A204.1 (cell line): ENCODE results near the gene TNFSF4.
"Not testable (repeated sequence)": the region's sequence is repeated elsewhere in the genome, so short reads cannot be mapped to it uniquely, and the experiment has no call there.

Experiments used
- FAIRE-seq: peaks from 2 replicates; lab custom pipeline; 2012; peaks lifted over from hg19 to GRCh38; lab: Jason Lieb, UNC

Gene TNFSF4

DNA sequence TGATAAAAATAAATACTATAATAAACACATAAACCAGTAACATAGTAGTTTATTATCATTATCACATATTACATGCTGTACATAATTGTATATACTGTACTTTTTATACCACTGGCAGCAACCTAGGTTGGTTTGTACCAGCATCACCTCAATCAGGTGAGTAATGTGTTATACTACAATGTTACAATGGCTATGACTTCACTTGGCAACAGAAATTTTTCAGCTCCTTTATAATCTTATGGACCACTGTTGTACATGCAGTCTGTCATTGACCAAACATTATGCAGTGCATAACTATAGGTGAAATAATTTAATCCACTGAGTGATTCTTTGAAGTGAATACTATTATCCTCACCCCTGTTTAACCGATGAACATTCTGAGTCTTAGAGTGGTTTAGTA is 44.5 kb downstream of the TNFSF4 start:
- no peak for FAIRE-seq

DNA sequence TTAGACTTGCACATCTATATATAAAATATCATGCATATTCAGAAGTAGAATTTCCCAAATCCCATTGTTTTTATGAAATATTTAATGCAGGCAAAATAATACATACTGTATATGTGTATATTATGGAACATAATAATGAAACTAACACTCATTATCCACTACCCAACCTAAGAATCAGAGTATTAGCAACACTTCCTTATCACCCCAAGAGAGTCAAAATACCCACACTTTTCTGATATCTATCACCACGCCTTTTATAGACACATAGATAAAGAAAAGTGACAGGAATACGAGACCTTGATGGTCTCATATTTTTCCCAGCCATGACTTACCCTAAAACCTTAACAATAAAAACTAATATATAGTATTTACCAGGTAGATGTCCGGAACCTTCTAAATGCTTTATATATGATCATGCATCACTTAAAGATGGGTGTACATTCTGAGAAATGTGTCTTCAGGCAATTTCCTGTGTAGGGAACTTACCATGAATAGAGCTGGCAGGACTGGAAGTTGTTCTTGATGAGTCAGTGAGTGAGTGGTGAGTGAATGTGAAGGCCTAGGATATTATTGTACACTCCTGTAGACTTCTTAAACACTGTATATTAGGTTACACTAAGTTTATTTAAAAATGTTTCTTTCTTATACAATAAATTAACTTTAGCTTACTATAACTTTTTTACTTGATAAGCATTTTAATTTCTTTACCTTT is 45.5 kb downstream of the TNFSF4 start:
- FAIRE-seq, result peak; percentile 71

DNA sequence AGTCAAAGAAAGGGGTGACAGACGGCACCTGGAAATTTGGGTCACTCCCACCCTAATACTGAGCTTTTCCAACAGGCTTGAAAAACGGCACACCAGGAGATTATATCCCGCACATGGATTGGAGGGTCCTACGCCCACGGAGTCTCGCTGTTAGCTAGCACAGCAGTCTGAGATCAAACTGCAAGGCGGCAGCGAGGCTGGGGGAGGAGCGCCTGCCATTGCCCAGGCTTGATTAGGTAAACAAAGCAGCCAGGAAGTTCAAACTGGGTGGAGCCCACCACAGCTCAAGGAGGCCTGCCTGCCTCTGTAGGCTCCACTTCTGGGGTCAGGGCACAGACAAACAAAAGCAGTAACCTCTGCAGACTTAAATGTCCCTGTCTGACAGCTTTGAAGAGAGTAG is 53.2 kb downstream of the TNFSF4 start:
- FAIRE-seq, result not testable (repeated sequence)

DNA sequence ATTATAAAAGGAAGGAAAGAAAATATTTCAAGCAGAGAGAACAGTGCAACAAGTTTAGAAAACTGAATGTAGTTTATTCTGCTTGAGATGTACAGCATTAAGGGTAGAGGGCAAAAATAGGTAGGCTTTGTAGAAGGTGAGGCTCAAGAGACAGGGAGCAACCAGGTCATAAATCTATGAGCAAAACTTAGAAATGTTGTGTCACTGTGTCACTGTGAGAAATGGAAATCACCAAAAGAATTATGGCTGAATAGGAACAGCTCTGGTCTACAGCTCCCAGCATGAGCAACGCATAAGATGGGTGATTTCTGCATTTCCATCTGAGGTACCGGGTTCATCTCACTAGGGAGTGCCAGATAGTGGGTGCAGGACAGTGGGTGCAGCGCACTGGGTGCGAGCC is 53.6 kb downstream of the TNFSF4 start:
- no peak for FAIRE-seq

DNA sequence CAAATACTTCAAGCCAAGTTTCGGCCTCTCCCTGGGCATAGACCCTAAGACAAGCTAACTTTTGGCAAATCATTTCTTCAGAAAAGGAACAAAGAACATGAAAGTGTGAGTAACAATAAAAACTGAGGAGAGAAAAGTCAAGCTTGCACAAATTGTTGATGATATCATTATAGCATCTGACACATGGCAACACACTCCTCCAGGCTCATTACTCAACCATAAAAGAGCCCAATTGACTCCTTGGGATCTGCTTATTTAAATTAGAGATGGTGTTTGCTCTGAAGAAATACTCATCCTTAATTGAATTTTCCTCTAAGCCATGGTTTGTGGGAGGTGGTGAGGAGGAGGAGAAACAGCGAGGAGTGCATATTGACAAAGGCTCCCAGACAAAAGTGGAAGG is 54.5 kb downstream of the TNFSF4 start:
- no peak for FAIRE-seq

DNA sequence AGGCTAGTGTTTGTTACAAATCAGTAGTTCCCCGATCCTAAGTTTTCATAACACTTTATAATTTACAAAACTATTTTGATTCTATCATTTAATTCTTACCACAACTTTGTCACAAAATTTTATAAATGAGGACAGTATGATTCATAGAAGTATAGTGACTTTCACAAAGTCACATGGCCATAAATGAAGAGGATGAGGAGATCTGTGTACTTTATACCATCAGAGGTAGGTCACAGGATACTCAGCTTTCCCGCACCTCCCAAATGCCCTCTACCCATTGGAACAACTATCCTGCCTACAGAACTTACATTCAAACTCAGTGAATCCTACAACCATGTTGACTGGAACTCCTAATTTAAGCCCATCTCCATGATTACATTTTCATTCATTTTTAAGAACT is 56.3 kb downstream of the TNFSF4 start:
- FAIRE-seq, result no peak

DNA sequence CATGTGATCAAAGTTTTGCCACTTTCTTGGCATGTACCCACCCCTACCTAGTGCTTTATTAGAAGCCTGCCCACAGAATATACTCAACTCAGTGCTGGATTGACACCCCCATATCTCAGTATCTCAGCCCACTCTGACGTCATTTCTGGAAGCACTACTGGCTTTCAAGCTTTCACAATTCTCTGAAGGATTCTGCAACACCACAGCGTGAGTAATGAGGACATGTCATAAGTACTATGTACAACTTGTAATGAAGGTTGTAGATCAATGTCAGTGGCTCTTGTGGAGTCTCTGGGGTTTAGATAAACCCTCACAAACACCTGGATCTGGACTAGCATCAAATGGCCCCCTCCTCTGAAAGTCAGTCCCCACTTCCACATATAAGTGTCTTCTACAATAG is 57.2 kb downstream of the TNFSF4 start:
- no peak for FAIRE-seq

DNA sequence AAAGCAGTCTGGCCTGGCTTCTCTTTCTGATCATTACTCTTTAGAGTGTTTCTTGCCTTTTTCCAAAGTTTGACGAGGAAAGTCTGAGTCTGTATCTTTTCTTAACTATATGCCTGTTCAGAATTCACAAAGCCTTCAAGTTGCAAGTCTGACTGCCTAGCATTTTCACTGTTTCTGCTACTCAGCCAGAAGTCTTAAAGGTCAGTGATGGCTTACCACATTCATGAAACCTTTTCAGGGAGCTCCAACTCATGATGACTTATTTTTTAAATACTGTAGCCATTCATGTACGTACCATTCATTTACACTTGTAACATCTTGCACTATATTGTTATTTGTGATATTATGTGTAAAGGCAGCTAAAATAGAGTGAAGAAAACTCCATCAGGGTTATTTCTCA is 58.2 kb downstream of the TNFSF4 start:
- FAIRE-seq, result no peak

DNA sequence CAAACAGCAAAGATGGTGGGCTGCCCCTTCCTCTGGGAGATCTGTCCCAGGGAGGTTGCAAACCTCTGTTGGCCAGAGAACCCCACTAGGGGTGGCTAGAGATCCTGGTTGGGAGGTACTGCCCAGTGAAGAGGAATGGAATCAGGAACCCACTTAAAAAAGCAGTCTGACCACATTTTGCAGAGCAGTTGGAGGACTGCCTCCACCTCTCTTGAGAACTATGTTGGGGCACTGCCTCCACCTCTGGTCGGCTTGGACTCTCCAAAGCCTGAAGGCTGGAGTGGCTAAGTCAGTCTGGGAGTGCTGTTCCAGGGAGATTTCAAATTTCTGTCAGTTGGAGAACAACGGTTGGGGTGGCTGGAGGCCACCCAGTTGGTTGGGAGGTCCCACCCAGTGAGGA is 58.6 kb downstream of the TNFSF4 start:
- FAIRE-seq, result no peak

DNA sequence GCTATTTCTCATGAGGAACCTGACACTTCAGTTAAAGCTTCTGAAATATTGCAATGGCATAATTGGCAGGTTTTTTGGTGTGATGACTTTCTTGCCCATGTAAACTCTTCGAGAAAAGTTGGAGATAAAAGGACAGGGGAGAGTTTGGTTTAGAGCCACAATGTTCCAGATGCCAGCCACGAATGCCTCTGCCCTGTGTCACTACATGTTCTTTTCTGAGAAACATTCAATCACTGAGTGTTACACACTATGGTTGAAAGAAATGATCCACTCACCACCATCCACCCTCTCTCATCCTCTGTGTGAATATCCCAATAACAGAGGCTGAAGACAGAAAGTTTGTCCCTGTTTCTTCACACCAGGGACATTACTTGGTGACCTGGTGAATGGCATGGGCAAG is 66.4 kb downstream of the TNFSF4 start:
- FAIRE-seq, result no peak

DNA sequence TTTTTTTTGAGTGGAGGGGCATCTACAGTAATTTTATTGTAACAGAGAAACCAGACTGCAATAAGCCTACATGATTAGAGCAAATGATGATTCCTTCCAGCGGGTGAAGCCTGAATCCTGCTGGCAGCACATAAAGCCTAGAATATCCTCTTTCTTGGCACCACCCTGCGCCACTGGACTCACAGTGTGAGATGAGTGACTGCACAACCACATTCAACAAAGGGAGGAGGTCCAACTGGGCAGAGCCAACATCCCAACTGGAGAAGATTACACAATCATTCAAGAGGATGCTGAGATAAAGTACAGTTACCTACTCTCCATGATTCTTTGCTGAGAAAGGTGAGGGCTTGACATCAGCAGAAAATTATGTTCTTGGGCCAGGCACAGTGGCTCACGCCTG is 67.4 kb downstream of the TNFSF4 start:
- no peak for FAIRE-seq

DNA sequence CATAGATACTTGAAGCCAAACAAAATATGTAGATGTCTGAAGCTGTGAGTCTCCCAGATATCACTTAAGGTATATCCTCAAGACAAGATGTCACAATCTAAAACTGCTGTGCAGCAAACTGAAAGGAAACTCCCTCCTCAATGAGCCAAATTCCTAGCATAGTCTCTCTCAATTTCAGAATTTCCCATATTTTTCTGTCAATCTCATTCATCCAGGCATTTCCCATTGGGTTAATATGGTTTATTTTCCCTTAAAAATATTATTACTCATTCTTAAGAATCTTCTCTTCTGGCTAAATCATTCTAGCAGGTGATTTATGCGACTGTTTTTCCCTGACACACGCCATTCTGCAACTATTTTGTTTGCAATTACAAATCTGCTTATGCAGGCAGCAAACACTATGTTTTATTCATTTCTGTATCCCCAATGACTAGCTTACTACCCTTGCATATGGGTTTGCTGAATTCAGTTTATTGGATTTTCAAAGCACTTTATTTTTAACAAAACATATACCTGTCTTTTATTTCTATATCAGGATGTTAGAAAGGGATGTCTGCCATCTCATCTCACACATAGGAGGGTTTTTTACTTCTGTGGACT is 69.9 kb downstream of the TNFSF4 start:
- no peak for FAIRE-seq

DNA sequence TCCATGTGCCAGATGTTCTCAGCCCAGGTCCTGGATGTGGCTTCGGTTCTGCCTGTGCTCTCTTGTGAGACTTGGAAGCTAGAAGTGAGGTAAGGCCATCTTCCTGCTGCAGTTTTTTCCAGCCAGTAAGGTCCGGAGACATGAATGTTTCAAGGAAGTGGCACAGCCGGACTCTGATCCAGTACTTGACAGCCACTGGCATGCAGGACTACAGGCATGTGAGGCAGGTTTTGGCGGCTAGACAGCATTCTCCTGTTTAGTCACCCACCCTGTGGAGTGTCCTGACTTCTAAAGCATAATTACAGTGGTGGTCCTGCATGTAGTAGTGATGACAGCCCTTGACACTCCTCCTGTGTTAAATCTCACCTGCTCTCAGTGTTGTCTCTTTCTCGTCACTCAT is 72.3 kb downstream of the TNFSF4 start:
- FAIRE-seq, result no peak

DNA sequence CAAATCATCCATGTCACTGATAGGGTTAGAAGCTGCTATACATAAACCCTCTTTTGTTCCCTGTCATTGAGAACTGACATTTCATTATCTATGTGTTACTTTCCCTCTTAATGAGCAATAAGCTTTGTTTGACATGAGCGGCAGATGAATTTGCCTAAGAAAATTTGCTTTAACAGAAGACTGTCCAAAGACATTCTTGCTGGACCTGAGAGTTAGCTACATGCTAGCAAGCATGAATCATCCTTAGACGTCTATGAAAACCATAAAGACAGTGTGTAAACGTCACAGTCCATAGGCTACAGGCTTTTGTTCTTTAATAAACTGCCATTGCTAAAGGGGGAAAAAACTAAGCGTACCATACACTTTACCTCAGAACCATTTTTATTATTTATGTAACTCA is 73.1 kb downstream of the TNFSF4 start:
- no peak for FAIRE-seq
